ENCODE measurements around the gene NEUROD6.

NEUROD6 gene

DNA sequence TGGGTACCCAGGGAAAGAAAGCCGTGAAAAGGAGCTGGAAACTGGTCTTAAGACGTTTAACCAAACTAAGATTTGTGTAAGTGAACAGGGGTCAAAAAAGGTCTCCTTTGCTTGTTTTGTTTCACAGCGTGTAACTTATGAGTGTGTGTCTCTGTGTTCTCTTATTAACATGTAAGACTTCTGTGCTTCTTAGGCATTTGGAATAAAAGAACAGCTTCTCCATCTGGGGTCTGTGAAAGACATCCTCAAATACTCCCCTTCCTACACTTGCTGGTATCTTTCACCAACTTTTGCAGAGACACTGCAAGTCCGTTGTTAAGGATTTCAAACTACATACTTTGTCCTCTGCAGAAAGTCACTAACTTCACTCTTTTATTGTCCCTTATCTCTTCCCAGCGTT, 615 bp upstream of the NEUROD6 start:
- no peak overlapping the region for H3K4me3 ChIP-seq (ENCODE audit: low read depth, low read length)
- TF ChIP-seq, protein P1, sequence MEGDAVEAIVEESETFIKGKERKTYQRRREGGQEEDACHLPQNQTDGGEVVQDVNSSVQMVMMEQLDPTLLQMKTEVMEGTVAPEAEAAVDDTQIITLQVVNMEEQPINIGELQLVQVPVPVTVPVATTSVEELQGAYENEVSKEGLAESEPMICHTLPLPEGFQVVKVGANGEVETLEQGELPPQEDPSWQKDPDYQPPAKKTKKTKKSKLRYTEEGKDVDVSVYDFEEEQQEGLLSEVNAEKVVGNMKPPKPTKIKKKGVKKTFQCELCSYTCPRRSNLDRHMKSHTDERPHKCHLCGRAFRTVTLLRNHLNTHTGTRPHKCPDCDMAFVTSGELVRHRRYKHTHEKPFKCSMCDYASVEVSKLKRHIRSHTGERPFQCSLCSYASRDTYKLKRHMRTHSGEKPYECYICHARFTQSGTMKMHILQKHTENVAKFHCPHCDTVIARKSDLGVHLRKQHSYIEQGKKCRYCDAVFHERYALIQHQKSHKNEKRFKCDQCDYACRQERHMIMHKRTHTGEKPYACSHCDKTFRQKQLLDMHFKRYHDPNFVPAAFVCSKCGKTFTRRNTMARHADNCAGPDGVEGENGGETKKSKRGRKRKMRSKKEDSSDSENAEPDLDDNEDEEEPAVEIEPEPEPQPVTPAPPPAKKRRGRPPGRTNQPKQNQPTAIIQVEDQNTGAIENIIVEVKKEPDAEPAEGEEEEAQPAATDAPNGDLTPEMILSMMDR (IDR thresholded peaks at IDR 0.05; ENCODE audit: low read depth, low read length), result no peak

DNA sequence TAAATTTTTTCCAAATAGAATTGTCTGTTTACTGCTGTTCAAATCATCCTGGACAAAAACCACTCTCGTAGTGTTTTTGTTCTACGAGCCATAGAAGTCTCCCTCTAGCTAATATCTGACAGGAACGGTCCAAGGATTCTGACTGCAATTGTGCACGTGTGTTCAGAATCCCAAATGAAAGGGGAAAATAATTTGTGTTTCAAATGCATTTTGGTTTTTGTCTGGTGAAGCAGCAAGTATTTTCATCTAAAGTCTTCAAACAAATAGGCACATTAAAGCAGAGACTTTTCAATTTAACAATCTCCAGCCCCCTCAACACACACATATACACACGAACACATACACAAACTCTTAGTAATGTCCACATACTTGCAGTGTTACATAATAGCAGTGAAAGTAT, 475 bp downstream of the NEUROD6 start:
- TF ChIP-seq, protein P1 (IDR thresholded peaks at IDR 0.05; ENCODE audit: low read depth, low read length), result no peak
- no peak overlapping the region for H3K4me3 ChIP-seq (ENCODE audit: low read depth, low read length)

DNA sequence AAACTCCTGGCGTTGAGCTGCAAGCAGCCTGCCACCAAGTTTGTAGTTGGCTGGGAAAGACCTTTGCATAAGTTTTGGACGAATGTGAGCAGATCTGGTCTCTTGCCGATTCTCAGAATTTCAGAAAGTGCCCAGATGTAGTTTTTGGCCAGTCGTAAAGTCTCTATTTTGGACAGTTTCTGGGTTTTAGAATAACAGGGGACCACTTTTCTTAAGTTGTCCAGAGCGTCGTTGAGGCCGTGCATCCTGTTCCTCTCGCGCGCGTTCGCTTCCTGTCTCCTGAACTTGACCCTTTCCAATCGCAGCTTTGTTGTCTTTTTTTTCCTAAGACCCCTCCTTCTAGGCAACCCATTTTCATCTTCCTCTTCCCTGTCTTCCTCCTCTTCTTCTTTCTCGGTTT, 1.8 kb downstream of the NEUROD6 start:
- TF ChIP-seq, protein P1 (IDR thresholded peaks at IDR 0.05; ENCODE audit: low read depth, low read length), result no peak
- H3K4me3 ChIP-seq (ENCODE audit: low read depth, low read length), result no peak overlapping the region

DNA sequence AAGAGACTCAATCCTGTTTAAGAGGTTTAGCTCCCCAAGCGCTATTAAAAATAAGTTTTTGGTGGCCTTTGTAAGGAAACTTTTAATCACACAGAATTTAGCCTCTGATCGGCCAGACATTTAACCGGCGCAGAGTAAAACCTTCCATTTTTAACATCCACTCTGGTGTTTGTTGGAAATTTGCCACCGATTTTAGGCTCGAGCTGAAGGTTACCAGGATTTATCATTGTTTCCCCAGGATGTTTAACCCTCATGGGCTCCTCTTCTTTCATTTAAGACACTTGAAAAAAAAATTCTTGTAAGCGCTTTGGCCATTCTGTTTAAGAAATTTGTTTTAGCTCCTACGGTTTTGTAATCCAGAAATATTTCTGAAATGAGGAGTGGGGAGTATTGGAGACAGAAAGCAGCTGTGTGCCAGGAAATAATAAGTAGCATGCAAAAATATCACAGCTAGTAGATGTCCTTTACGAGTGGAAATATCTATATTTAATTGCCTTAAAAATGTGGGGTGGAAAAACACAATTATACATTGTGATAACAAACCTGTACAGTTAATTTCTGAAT, 3.4 kb downstream of the NEUROD6 start:
- TF ChIP-seq, protein P1 (IDR thresholded peaks at IDR 0.05; ENCODE audit: low read depth, low read length), result no peak
- no peak overlapping the region for H3K4me3 ChIP-seq (ENCODE audit: low read depth, low read length)

- no peak overlapping the region for H3K4me3 ChIP-seq (ENCODE audit: low read depth, low read length)
Measured at GRCh38 chr7:31336202-31337001, 4.1 kb downstream of the NEUROD6 start.

DNA sequence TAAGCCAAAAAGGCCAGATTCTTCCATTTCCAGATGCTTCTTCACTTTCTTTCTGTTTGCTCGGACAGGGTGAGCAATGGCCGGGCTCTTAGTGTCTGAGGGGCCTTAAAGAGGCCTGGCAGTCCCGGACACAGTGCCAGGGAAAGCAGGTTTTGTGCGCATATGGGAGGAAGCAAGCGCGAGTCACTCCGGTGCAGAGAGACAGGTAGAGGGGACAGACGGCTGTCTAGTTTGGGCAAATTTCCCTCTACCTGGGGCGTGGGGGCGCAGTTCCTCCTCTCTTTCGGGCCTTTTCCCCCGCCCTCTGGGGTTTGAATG, 4.7 kb downstream of the NEUROD6 start:
- TF ChIP-seq, protein P1 (IDR thresholded peaks at IDR 0.05; ENCODE audit: low read depth, low read length), result no peak
- H3K4me3 ChIP-seq (ENCODE audit: low read depth, low read length), result no peak overlapping the region

More at GRCh38 chr7:31336202-31337001, 4.1 kb downstream of the NEUROD6 start:
- TF ChIP-seq, protein P1 (IDR thresholded peaks at IDR 0.05; ENCODE audit: low read depth, low read length), result no peak

GRCh38 chr7:31335161-31335856, 5.2 kb downstream of the NEUROD6 start:
- TF ChIP-seq, protein P1 (IDR thresholded peaks at IDR 0.05; ENCODE audit: low read depth, low read length), result no peak
- no peak overlapping the region for H3K4me3 ChIP-seq (ENCODE audit: low read depth, low read length)
